ENCODE data around the gene SRP14. TPM values are rescaled to one million over a fixed set of nuclear protein-coding genes. Genes with fewer than 3 reads are reported as not detected.

The SRP14 gene
- total RNA-seq, 1 experiment from 2014 or later = 274 TPM

DNA sequence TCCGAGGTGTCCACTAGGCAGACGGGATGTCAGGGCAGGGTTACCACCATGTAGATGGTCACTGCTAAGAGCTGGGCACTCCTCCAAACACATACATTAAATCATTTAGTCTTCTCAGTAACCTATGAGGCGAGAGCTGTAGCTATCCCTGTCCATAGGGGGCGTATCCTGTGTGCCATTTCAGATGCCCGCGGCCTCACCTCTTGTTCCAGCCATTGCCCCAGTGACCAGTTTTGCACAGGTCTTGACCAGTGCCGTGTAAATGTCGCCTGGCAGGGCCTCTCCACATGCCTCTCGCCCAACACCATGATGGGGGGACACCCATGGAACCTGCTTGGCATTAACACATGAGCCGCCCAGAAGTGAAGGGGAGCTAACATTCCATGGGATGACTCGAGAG is 20.8 kb upstream of the SRP14 start:
- H3K36me3 ChIP-seq (ENCODE audit: insufficient read depth, low read length, poor library complexity, severe bottlenecking) = no peaks in the 10 kb centered on the region
- TF ChIP-seq EZH2 (IDR thresholded peaks at IDR 0.05; ENCODE audit: borderline replicate concordance, low read depth, low read length, poor library complexity, severe bottlenecking) = no peak
- TF ChIP-seq, protein P1, sequence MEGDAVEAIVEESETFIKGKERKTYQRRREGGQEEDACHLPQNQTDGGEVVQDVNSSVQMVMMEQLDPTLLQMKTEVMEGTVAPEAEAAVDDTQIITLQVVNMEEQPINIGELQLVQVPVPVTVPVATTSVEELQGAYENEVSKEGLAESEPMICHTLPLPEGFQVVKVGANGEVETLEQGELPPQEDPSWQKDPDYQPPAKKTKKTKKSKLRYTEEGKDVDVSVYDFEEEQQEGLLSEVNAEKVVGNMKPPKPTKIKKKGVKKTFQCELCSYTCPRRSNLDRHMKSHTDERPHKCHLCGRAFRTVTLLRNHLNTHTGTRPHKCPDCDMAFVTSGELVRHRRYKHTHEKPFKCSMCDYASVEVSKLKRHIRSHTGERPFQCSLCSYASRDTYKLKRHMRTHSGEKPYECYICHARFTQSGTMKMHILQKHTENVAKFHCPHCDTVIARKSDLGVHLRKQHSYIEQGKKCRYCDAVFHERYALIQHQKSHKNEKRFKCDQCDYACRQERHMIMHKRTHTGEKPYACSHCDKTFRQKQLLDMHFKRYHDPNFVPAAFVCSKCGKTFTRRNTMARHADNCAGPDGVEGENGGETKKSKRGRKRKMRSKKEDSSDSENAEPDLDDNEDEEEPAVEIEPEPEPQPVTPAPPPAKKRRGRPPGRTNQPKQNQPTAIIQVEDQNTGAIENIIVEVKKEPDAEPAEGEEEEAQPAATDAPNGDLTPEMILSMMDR (conservative IDR thresholded peaks at IDR 0.05; ENCODE audit: low read depth, low read length) = no peak
- H3K4me3 ChIP-seq (ENCODE audit: low read depth, low read length, poor library complexity, severe bottlenecking) = no peak overlapping the region
- ChIA-PET POLR2A (ENCODE audit: low non-redundant PET) (no interaction called here), CTCF (no interaction called here)
- BruUV-seq (replicated peaks) = no TSS peak
- intact Hi-C loops (cut with micrococcal nuclease; ENCODE audit: unreplicated experiment) = no loop called here
- DNase-seq (ENCODE audit: low spot score) = no peak
- no peaks in the 10 kb centered on the region for H3K4me1 ChIP-seq (ENCODE audit: insufficient read depth, low read length, poor library complexity, severe bottlenecking)
- H3K27me3 ChIP-seq (replicated peaks; ENCODE audit: insufficient read depth, low read depth, low read length, poor library complexity) = no peaks in the 10 kb centered on the region
- H3K27ac ChIP-seq (ENCODE audit: low read depth, low read length, poor library complexity, severe bottlenecking) = no peak overlapping the region
- no peaks in the 10 kb centered on the region for H3K9me3 ChIP-seq (ENCODE audit: low read depth, low read length, poor library complexity, severe bottlenecking)

DNA sequence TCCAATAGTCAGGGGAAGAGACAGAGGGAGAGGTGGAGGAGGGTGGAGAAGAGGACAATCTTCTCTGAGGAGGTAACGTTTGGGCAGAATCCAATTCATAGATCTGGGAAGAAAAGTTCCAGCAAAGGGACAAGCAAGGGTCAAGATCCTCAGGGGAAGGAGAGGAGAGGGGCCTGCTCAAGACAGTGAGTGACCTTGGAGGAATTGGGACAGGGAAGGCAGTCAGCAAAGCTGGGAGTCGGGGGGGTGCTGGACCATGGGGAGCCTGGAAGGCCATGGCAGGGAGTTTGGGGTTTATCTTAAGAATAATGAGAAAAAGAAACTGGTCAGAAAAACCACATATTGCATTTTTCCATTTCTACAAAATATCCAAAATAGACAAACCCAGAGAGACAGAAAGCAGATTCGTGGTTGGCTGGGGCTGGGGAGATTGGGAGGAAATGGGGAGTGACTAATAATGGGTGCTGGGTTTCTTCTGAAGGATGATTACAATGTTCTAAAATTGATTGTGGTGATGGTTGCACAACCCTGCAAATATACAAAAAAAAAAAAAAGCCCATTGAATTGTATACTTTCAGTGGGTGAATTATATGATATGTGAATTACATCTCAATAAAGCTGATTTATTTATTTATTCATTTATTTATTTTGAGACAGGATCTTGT is 19.6 kb upstream of the SRP14 start:
- Histone ChIP-seq H3K9me3 (ENCODE audit: low read depth, low read length, poor library complexity, severe bottlenecking) (no peaks in the 10 kb centered on the region), H3K4me1 (ENCODE audit: insufficient read depth, low read length, poor library complexity, severe bottlenecking) (no peaks in the 10 kb centered on the region), H3K36me3 (ENCODE audit: insufficient read depth, low read length, poor library complexity, severe bottlenecking) (no peaks in the 10 kb centered on the region), H3K4me3 (ENCODE audit: low read depth, low read length, poor library complexity, severe bottlenecking) (no peak overlapping the region), H3K27me3 (replicated peaks; ENCODE audit: insufficient read depth, low read depth, low read length, poor library complexity) (no peaks in the 10 kb centered on the region), H3K27ac (ENCODE audit: low read depth, low read length, poor library complexity, severe bottlenecking) (no peak overlapping the region)
- no TSS peak for BruUV-seq (replicated peaks)
- TF ChIP-seq, protein P1 (conservative IDR thresholded peaks at IDR 0.05; ENCODE audit: low read depth, low read length) = no peak
- TF ChIP-seq EZH2 (IDR thresholded peaks at IDR 0.05; ENCODE audit: borderline replicate concordance, low read depth, low read length, poor library complexity, severe bottlenecking) = no peak
- ChIA-PET POLR2A (ENCODE audit: low non-redundant PET) (interaction anchor here (0.7 kb wide), 1 partner anchor 35 kb away, joined by 7 read pairs; no protein-coding TSS in a partner anchor), CTCF (no interaction called here)
- intact Hi-C loops (cut with micrococcal nuclease; ENCODE audit: unreplicated experiment) = no loop called here
- no peak for DNase-seq (ENCODE audit: low spot score)

DNA sequence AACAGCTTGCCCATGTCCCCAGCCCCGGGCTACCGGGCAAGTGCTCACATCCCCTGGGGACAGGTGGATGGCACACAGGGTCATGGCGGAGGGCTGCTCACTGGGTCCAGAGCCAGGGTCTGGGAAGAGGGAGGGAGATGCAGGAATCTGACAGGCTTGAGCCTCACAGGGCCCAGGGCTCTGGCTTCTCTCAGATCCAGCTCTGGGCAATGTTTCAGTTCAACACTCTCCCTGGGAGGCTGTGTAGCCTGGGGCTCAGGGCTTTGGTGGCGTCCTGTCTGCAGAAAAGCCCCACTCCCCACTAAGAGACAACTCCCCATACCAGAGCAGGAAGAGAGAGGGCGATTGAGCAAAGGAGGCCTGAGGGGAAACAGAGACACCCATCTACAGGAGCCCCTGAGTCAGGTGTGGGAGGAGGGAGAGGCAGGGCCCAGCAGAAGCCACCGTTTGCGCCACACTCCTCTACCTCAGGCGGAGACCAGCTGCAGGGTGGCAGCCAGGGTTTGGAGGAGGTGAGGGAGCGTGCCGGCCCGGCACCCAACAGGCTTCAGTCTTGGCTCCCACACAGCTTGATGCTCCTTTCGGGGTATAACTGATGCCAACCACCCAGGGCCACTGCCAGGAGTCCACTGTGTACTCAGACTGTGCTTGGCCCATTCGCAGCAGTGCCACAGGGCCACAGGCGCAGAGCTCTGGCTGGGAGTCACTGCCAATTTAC is 16.8 kb upstream of the SRP14 start:
- H3K4me3 ChIP-seq (ENCODE audit: low read depth, low read length, poor library complexity, severe bottlenecking) = no peak overlapping the region
- intact Hi-C loops (cut with micrococcal nuclease; ENCODE audit: unreplicated experiment) = no loop called here
- no peaks in the 10 kb centered on the region for H3K27me3 ChIP-seq (replicated peaks; ENCODE audit: insufficient read depth, low read depth, low read length, poor library complexity)
- no TSS peak for BruUV-seq (replicated peaks)
- no peak for DNase-seq (ENCODE audit: low spot score)
- TF ChIP-seq, protein P1 (conservative IDR thresholded peaks at IDR 0.05; ENCODE audit: low read depth, low read length) = no peak
- TF ChIP-seq EZH2 (IDR thresholded peaks at IDR 0.05; ENCODE audit: borderline replicate concordance, low read depth, low read length, poor library complexity, severe bottlenecking) = no peak
- no peaks in the 10 kb centered on the region for H3K36me3 ChIP-seq (ENCODE audit: insufficient read depth, low read length, poor library complexity, severe bottlenecking)
- peaks cover 4% of the 10 kb centered on the region for H3K4me1 ChIP-seq (ENCODE audit: insufficient read depth, low read length, poor library complexity, severe bottlenecking)
- CTCF ChIA-PET = no interaction called here
- no peaks in the 10 kb centered on the region for H3K9me3 ChIP-seq (ENCODE audit: low read depth, low read length, poor library complexity, severe bottlenecking)
- H3K27ac ChIP-seq (ENCODE audit: low read depth, low read length, poor library complexity, severe bottlenecking) = peak overlapping the region; percentile 30
- POLR2A ChIA-PET (ENCODE audit: low non-redundant PET) = no interaction called here

Measured in A673 (cell line).